Upper lobe of left lung (tissue), 4 donors: Measurements from ENCODE around the gene TP53TG5.

ENCODE experiments used
- POLR2A ChIP-seq, 4 donors: fragments of 450-650 bp; IDR thresholded peaks; one replicate each; pipeline ENCODE4 v1.5.1; 2016 to 2017; ENCODE audit warnings: antibody characterized with exemption in 4 of 4, mild to moderate bottlenecking in 2 of 4
- TF ChIP-seq, protein P1 (sequence below), 6 experiments: fragments of 450-650 bp in 4 of 6; fragments of 200-600 bp in 2 of 6; sonication (generic) in 2 of 6; IDR thresholded peaks; one replicate each; pipeline ENCODE4 v1.5.1; 2016 to 2019; ENCODE audit warnings: antibody characterized with exemption in 6 of 6

DNA sequence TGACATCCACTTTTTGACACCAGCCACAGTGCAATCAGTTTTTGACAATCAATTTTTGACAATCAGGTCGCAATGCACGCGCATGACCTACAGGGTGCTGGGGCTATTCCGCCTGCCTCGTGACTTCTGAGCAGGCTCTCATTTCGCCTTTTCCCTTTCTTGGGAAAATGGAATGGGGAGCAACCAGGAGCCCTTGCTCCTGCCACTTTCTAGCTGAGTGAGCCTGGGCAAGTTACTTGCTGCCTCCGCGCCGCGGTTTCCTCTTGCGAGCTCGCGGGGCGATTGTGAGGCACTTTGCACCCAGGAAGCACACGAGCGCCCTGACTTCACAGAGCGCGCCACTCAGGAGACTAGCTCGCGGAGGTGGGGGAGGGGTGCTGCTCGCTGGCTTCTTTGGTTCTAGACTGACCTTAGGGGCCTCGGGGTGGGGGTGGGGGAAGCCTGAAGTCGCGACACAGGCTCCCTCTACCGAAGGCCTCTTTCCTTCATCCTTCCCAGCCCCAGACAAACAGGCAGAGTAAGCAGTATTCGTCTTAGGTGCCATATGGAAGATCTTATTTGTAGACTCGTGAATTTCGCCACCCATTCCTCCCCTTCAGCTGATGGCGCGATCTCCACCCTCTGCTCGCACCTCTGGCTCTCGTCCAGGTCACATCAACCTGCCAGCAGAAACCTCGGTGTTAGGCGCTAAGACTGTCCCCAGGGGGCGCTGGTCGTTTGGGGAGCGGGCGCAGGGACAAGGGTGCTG lies 4.6 kb downstream of the TP53TG5 start:
- TF ChIP-seq, protein P1, sequence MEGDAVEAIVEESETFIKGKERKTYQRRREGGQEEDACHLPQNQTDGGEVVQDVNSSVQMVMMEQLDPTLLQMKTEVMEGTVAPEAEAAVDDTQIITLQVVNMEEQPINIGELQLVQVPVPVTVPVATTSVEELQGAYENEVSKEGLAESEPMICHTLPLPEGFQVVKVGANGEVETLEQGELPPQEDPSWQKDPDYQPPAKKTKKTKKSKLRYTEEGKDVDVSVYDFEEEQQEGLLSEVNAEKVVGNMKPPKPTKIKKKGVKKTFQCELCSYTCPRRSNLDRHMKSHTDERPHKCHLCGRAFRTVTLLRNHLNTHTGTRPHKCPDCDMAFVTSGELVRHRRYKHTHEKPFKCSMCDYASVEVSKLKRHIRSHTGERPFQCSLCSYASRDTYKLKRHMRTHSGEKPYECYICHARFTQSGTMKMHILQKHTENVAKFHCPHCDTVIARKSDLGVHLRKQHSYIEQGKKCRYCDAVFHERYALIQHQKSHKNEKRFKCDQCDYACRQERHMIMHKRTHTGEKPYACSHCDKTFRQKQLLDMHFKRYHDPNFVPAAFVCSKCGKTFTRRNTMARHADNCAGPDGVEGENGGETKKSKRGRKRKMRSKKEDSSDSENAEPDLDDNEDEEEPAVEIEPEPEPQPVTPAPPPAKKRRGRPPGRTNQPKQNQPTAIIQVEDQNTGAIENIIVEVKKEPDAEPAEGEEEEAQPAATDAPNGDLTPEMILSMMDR (IDR thresholded peaks at IDR 0.05) = peak; percentile 84 to 92 (median 88)
- TF ChIP-seq POLR2A (IDR thresholded peaks at IDR 0.05) = no peak
